ENCODE measurements around the gene SLC6A17.

The SLC6A17 gene

GRCh38 chr1:110218739-110219138 is 68.4 kb downstream of the SLC6A17 start:
- Mint-ChIP-seq H3K36me3 (ENCODE audit: low read depth) (no peaks in the 10 kb centered on the region), H3K27ac (no peak overlapping the region), H3K4me3 (no peak overlapping the region), H3K9me3 (no peaks in the 10 kb centered on the region), H3K4me1 (ENCODE audit: low read depth) (peaks cover 14% of the 10 kb centered on the region), H3K27me3 (ENCODE audit: low read depth) (no peaks in the 10 kb centered on the region)
- no peak for DNase-seq (ENCODE audit: low spot score)

- no peak overlapping the region for H3K4me3 Mint-ChIP-seq
- H3K9me3 Mint-ChIP-seq = no peaks in the 10 kb centered on the region
- no peak for DNase-seq (ENCODE audit: low spot score)
- H3K27ac Mint-ChIP-seq = no peak overlapping the region
- H3K4me1 Mint-ChIP-seq (ENCODE audit: low read depth) = peaks cover 5% of the 10 kb centered on the region
- H3K27me3 Mint-ChIP-seq (ENCODE audit: low read depth) = no peaks in the 10 kb centered on the region
- no peaks in the 10 kb centered on the region for H3K36me3 Mint-ChIP-seq (ENCODE audit: low read depth)
These were observed 70.0 kb downstream of the SLC6A17 start for GRCh38 chr1:110220324-110220723.

- no peak overlapping the region for H3K27ac Mint-ChIP-seq
- H3K36me3 Mint-ChIP-seq (ENCODE audit: low read depth) = no peaks in the 10 kb centered on the region
- H3K4me3 Mint-ChIP-seq = no peak overlapping the region
- DNase-seq (ENCODE audit: low spot score) = no peak
- H3K27me3 Mint-ChIP-seq (ENCODE audit: low read depth) = no peaks in the 10 kb centered on the region
- peaks cover 5% of the 10 kb centered on the region for H3K4me1 Mint-ChIP-seq (ENCODE audit: low read depth)
- no peaks in the 10 kb centered on the region for H3K9me3 Mint-ChIP-seq
These were observed 70.8 kb downstream of the SLC6A17 start for GRCh38 chr1:110221119-110221518.

- no peaks in the 10 kb centered on the region for H3K36me3 Mint-ChIP-seq (ENCODE audit: low read depth)
- no peaks in the 10 kb centered on the region for H3K9me3 Mint-ChIP-seq
- no peaks in the 10 kb centered on the region for H3K27me3 Mint-ChIP-seq (ENCODE audit: low read depth)
- no peaks in the 10 kb centered on the region for H3K4me1 Mint-ChIP-seq (ENCODE audit: low read depth)
- no peak overlapping the region for H3K4me3 Mint-ChIP-seq
- no peak for DNase-seq (ENCODE audit: low spot score)
- no peak overlapping the region for H3K27ac Mint-ChIP-seq
These were observed 72.8 kb downstream of the SLC6A17 start for GRCh38 chr1:110223127-110223526.

DNA sequence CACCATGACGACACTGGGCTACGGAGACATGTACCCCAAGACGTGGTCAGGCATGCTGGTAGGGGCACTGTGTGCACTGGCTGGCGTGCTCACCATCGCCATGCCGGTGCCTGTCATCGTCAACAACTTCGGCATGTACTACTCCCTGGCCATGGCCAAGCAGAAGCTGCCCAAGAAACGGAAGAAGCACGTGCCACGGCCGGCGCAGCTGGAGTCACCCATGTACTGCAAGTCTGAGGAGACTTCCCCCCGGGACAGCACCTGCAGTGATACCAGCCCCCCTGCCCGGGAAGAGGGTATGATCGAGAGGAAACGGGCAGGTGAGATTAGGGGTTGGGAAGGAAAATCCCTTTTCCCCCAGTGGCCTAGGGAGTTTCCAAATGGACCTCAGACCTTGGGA is 73.3 kb downstream of the SLC6A17 start:
- H3K36me3 Mint-ChIP-seq (ENCODE audit: low read depth) = no peaks in the 10 kb centered on the region
- no peaks in the 10 kb centered on the region for H3K4me1 Mint-ChIP-seq (ENCODE audit: low read depth)
- H3K27me3 Mint-ChIP-seq (ENCODE audit: low read depth) = no peaks in the 10 kb centered on the region
- H3K27ac Mint-ChIP-seq = no peak overlapping the region
- no peaks in the 10 kb centered on the region for H3K9me3 Mint-ChIP-seq
- DNase-seq (ENCODE audit: low spot score) = no peak
- H3K4me3 Mint-ChIP-seq = no peak overlapping the region

DNA sequence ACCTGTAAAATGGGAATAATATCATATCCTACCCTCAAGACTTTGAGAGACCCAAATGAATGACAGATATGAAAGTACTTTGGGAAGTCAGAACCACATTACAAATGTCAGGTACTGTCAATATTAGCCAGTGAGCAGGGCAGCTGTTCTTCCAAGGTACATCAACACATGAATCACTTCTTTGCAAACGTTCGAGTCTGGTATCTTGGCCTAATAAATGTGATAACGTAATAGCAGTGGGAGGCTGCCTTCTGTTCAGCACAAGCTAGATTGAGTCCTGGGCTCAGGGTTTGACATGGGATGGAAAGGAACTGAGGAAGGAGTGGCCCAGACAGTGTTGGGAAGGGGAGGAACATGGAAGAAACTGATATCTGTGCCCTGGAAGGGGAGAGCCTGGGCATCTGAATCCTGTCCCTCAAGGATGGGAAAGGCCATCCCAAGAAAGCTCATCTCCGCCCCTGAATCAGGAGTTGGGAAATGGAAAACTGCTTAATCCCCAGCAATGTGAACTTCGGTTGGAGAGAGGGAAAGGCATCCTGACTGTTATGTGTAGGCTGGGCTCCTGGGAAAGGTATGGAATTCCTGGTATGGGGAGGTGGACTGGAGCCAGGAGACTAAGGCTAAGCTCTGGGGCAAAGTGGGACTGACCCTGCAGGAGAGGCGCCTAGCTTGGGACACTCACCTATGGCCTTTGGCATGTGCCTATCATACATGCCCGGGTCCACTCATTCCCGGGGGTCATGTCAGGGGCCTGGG is 74.1 kb downstream of the SLC6A17 start:
- no peak overlapping the region for H3K27ac Mint-ChIP-seq
- no peak overlapping the region for H3K4me3 Mint-ChIP-seq

DNA sequence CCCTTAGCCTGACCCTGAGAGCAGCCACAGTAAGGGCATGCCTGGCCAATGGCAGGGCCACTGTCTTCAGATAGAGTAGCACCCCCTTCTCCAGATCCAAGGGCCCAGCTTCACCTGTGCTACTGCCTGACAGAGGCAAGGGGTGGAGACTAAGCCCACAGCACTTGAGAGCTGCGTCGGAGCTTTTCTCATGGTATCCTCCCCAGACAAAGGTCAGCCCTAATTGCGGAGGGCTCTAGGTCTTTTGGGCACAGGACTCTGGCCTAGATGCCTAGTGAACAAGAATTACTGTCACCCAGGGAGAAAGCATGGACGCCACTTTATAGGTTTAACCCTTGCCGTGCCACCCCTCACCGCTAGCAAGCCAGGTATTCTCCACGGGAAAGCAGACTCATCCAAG is 74.9 kb downstream of the SLC6A17 start:
- Mint-ChIP-seq H3K9me3 (no peaks in the 10 kb centered on the region), H3K4me1 (ENCODE audit: low read depth) (no peaks in the 10 kb centered on the region), H3K36me3 (ENCODE audit: low read depth) (no peaks in the 10 kb centered on the region), H3K27ac (no peak overlapping the region), H3K4me3 (no peak overlapping the region), H3K27me3 (ENCODE audit: low read depth) (no peaks in the 10 kb centered on the region)
- DNase-seq (ENCODE audit: low spot score) = no peak

More for the DNA sequence above, 74.1 kb downstream of the SLC6A17 start:
- Mint-ChIP-seq H3K4me1 (ENCODE audit: low read depth) (no peaks in the 10 kb centered on the region), H3K36me3 (ENCODE audit: low read depth) (no peaks in the 10 kb centered on the region), H3K27me3 (ENCODE audit: low read depth) (no peaks in the 10 kb centered on the region), H3K9me3 (no peaks in the 10 kb centered on the region)
- no peak for DNase-seq (ENCODE audit: low spot score)

- H3K9me3 Mint-ChIP-seq = no peaks in the 10 kb centered on the region
- no peaks in the 10 kb centered on the region for H3K36me3 Mint-ChIP-seq (ENCODE audit: low read depth)
- no peak overlapping the region for H3K27ac Mint-ChIP-seq
- no peak overlapping the region for H3K4me3 Mint-ChIP-seq
- no peak for DNase-seq (ENCODE audit: low spot score)
- no peaks in the 10 kb centered on the region for H3K27me3 Mint-ChIP-seq (ENCODE audit: low read depth)
- H3K4me1 Mint-ChIP-seq (ENCODE audit: low read depth) = no peaks in the 10 kb centered on the region
These were observed 75.6 kb downstream of the SLC6A17 start for GRCh38 chr1:110225756-110226404.

- H3K9me3 Mint-ChIP-seq = no peaks in the 10 kb centered on the region
- no peak for DNase-seq (ENCODE audit: low spot score)
- H3K4me3 Mint-ChIP-seq = no peak overlapping the region
- H3K27ac Mint-ChIP-seq = no peak overlapping the region
- no peaks in the 10 kb centered on the region for H3K4me1 Mint-ChIP-seq (ENCODE audit: low read depth)
- no peaks in the 10 kb centered on the region for H3K27me3 Mint-ChIP-seq (ENCODE audit: low read depth)
- no peaks in the 10 kb centered on the region for H3K36me3 Mint-ChIP-seq (ENCODE audit: low read depth)
These were observed 77.5 kb downstream of the SLC6A17 start for GRCh38 chr1:110227774-110228173.

- H3K36me3 Mint-ChIP-seq (ENCODE audit: low read depth) = no peaks in the 10 kb centered on the region
- no peaks in the 10 kb centered on the region for H3K9me3 Mint-ChIP-seq
- no peak overlapping the region for H3K27ac Mint-ChIP-seq
- no peaks in the 10 kb centered on the region for H3K4me1 Mint-ChIP-seq (ENCODE audit: low read depth)
- no peaks in the 10 kb centered on the region for H3K27me3 Mint-ChIP-seq (ENCODE audit: low read depth)
- no peak overlapping the region for H3K4me3 Mint-ChIP-seq
- no peak for DNase-seq (ENCODE audit: low spot score)
These were observed 78.1 kb downstream of the SLC6A17 start for GRCh38 chr1:110228381-110228780.

GRCh38 chr1:110228869-110229268 is 78.6 kb downstream of the SLC6A17 start:
- Mint-ChIP-seq H3K27me3 (ENCODE audit: low read depth) (no peaks in the 10 kb centered on the region), H3K4me1 (ENCODE audit: low read depth) (no peaks in the 10 kb centered on the region), H3K4me3 (no peak overlapping the region), H3K9me3 (no peaks in the 10 kb centered on the region), H3K36me3 (ENCODE audit: low read depth) (no peaks in the 10 kb centered on the region), H3K27ac (no peak overlapping the region)
- DNase-seq (ENCODE audit: low spot score) = no peak

- no peak for DNase-seq (ENCODE audit: low spot score)
- H3K27me3 Mint-ChIP-seq (ENCODE audit: low read depth) = no peaks in the 10 kb centered on the region
- H3K36me3 Mint-ChIP-seq (ENCODE audit: low read depth) = no peaks in the 10 kb centered on the region
- no peak overlapping the region for H3K27ac Mint-ChIP-seq
- H3K9me3 Mint-ChIP-seq = no peaks in the 10 kb centered on the region
- H3K4me3 Mint-ChIP-seq = no peak overlapping the region
- H3K4me1 Mint-ChIP-seq (ENCODE audit: low read depth) = no peaks in the 10 kb centered on the region
These were observed 79.2 kb downstream of the SLC6A17 start for GRCh38 chr1:110229348-110230001.

- no peak for DNase-seq (ENCODE audit: low spot score)
- Mint-ChIP-seq H3K9me3 (no peaks in the 10 kb centered on the region), H3K36me3 (ENCODE audit: low read depth) (no peaks in the 10 kb centered on the region), H3K4me3 (no peak overlapping the region), H3K4me1 (ENCODE audit: low read depth) (peaks cover 7% of the 10 kb centered on the region), H3K27me3 (ENCODE audit: low read depth) (no peaks in the 10 kb centered on the region), H3K27ac (no peak overlapping the region)
These were observed 80.3 kb downstream of the SLC6A17 start for GRCh38 chr1:110230381-110231199.

DNA sequence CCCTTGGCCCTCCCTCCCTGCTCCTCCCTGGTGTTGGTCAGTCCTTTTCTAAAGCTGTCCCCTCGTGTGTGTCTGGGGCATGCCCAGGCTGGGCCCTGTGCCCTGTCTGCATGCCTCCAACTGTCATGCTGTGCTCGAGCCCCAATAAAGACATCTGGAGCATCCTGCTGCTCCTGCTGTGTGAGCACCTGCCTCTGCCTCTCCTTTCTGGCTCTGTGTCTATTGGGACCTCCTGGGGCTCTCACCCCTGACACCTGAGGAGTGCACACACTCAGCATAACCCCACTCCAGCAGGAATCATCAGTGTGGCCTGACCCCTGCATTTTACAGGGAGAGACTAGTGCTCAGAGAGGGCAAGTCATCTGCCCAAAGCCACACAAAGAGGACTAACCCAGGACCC is 83.6 kb downstream of the SLC6A17 start:
- H3K36me3 Mint-ChIP-seq (ENCODE audit: low read depth) = no peaks in the 10 kb centered on the region
- no peak for DNase-seq (ENCODE audit: low spot score)
- peaks cover 17% of the 10 kb centered on the region for H3K4me1 Mint-ChIP-seq (ENCODE audit: low read depth)
- no peaks in the 10 kb centered on the region for H3K9me3 Mint-ChIP-seq
- no peak overlapping the region for H3K27ac Mint-ChIP-seq
- H3K4me3 Mint-ChIP-seq = no peak overlapping the region
- no peaks in the 10 kb centered on the region for H3K27me3 Mint-ChIP-seq (ENCODE audit: low read depth)
